ENCODE measurements around the gene CRTAC1. TPM values are rescaled to one million over a fixed set of nuclear protein-coding genes. Genes with fewer than 3 reads are reported as not detected.

The CRTAC1 gene
- total and polyA plus RNA-seq, 10 of the 15 experiments (the other 5 are each of a cell fraction or from before 2014, with no cell fraction given): 0.10 TPM; not detected in 9

GRCh38 chr10:98016772-98017475 is 13.5 kb downstream of the CRTAC1 start (continued):
- TF ChIP-seq CUX1 (IDR thresholded peaks at IDR 0.05; ENCODE audit: insufficient replicate concordance, low read depth, low read length) (no peak), EGR1 (IDR thresholded peaks at IDR 0.05; ENCODE audit: borderline replicate concordance in 1 of 2, low read depth in 2 of 2, low read length in 2 of 2) (no peak), PRDM15 (CRISPR knock-in tag; IDR thresholded peaks at IDR 0.05) (no peak), TBL1XR1 (IDR thresholded peaks at IDR 0.05; ENCODE audit: low read depth, low read length) (no peak)

Data from GM12878 (cell line).